Measurements from ENCODE around the gene ZNF407.

DNA sequence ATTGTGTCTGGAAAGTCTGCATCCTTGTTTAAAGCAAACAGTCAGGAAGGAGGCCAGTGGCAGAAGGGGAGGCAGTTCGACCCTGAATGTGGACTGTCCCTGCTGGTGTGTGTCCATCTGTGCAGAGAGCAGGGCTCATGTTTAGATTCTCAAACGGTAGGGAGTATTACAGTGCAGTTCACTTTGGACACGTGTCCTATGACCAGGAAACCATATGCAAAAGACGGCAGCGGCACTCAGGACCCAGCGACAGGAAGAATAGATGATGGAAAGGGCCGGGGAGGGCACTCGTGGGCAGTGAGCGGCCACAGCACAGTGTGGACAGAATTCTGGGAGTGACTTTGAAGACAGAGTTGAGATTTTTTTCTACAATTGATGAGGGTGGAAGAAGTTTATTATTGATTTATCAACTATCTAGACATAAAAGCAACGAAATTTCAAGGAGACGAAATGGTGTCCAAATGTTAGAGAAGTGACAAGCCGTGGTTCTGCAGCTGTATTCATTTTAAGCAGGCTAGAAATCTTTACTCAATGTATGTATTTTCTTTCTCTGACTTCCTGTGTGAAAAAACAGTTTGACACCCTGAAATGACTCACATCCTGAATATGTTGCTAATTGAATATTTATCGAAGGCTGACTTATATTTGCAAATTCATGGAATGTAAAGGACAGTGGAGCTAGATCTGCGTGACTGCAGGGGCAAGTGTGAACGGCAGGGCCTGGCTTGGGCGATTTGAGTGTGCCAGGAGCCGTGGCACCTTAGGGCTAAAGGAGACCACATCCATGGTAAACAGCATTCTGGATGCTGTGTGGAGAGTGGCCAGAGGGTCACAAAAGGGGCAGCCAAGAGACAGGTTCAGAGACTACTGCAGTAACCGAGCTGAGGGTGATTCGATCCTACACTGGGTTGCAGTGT lies 397.1 kb downstream of the ZNF407 start:
- no peak for TF ChIP-seq NR2C2 (CRISPR knock-in tag; IDR thresholded peaks at IDR 0.05; ENCODE audit: borderline replicate concordance)
- TF ChIP-seq RFX5 (IDR thresholded peaks at IDR 0.05; ENCODE audit: low read depth, low read length): no peak
- TF ChIP-seq ZNF121 (CRISPR knock-in tag; IDR thresholded peaks at IDR 0.05): no peak
- TF ChIP-seq NR2F1 (CRISPR knock-in tag; IDR thresholded peaks at IDR 0.05): no peak
- TF ChIP-seq, protein P1, sequence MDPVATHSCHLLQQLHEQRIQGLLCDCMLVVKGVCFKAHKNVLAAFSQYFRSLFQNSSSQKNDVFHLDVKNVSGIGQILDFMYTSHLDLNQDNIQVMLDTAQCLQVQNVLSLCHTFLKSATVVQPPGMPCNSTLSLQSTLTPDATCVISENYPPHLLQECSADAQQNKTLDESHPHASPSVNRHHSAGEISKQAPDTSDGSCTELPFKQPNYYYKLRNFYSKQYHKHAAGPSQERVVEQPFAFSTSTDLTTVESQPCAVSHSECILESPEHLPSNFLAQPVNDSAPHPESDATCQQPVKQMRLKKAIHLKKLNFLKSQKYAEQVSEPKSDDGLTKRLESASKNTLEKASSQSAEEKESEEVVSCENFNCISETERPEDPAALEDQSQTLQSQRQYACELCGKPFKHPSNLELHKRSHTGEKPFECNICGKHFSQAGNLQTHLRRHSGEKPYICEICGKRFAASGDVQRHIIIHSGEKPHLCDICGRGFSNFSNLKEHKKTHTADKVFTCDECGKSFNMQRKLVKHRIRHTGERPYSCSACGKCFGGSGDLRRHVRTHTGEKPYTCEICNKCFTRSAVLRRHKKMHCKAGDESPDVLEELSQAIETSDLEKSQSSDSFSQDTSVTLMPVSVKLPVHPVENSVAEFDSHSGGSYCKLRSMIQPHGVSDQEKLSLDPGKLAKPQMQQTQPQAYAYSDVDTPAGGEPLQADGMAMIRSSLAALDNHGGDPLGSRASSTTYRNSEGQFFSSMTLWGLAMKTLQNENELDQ (CRISPR knock-in tag; IDR thresholded peaks at IDR 0.05; ENCODE audit: borderline replicate concordance): no peak
- TF ChIP-seq, protein P2, sequence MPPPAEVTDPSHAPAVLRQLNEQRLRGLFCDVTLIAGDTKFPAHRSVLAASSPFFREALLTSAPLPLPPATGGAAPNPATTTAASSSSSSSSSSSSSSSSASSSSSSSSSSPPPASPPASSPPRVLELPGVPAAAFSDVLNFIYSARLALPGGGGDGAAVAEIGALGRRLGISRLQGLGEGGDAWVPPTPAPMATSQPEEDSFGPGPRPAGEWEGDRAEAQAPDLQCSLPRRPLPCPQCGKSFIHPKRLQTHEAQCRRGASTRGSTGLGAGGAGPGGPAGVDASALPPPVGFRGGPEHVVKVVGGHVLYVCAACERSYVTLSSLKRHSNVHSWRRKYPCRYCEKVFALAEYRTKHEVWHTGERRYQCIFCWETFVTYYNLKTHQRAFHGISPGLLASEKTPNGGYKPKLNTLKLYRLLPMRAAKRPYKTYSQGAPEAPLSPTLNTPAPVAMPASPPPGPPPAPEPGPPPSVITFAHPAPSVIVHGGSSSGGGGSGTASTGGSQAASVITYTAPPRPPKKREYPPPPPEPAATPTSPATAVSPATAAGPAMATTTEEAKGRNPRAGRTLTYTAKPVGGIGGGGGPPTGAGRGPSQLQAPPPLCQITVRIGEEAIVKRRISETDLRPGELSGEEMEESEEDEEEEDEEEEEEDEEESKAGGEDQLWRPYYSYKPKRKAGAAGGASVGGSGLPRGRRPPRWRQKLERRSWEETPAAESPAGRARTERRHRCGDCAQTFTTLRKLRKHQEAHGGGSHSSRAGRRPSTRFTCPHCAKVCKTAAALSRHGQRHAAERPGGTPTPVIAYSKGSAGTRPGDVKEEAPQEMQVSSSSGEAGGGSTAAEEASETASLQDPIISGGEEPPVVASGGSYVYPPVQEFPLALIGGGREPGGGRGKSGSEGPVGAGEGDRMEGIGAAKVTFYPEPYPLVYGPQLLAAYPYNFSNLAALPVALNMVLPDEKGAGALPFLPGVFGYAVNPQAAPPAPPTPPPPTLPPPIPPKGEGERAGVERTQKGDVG (CRISPR knock-in tag; IDR thresholded peaks at IDR 0.05; ENCODE audit: borderline replicate concordance): no peak
- TF ChIP-seq JDP2 (CRISPR knock-in tag; IDR thresholded peaks at IDR 0.05; ENCODE audit: borderline replicate concordance): no peak
